ENCODE results near the gene GRIP2.

Gene GRIP2

DNA sequence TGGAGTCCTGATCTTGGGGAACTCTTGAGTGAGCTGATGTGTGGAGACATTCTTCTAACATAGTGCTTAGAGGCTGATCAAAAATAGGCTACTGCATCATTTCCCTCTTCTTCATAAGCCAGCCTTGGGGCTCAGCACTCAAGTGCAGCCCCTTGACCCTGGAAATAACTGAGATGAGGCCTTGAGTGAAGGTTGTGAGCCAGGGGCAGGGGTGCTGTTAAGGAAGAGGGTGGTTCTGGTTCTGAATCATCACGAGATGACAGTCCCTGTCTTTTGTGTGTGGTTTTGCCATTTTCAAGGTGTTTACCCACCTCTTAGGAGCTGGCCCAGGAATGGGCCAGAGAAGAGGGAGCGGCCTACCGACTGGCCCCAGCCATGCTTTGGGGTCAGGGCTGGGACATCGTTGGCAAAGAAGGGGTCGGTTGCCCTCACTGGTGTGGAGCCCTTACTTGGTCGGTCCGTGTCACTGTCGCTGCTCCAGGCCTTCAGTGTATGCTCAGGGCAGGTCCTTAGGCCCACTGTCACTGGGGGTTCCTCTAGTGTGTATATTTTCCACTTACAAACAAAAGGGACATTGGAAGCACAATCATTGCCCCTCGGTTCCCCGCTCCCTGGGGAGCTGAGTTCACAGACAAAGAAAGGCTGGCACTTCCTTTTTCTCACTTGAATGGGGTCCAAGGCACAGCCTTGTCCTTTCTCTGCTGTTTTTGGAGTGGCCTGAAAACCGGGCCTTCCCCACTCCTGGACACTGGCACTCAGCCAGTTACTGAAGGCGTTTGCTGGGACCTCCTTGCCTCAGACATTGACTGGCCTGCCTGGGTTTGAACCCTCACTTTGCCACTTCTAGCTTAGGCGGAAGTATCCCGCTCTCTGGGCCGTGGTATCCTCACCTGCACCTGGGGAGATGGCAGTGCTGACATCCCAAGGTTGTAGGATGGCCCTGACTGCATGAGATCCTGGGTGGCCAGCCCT, 91.1 kb downstream of the GRIP2 start:
- DNase-seq = no peak

DNA sequence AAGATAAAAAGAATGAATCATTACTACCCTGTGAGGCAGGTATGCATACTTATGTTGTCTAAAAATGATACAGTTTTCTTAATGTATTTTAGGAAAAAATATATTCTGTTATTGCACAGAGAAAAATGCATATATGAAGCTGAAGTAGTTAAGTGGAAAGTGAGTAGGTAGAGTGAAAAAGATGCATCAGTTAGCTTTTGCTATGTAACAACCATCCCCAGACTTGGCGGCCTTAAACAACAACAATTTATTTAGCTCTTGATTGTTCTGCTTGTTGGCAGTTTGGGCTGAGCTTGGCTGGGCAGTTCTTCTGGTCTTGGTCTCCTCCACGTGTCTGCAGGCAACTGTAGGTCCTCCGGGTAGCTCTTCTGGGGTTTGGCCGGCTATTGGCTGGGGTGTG, 92.1 kb downstream of the GRIP2 start:
- no peak for DNase-seq

DNA sequence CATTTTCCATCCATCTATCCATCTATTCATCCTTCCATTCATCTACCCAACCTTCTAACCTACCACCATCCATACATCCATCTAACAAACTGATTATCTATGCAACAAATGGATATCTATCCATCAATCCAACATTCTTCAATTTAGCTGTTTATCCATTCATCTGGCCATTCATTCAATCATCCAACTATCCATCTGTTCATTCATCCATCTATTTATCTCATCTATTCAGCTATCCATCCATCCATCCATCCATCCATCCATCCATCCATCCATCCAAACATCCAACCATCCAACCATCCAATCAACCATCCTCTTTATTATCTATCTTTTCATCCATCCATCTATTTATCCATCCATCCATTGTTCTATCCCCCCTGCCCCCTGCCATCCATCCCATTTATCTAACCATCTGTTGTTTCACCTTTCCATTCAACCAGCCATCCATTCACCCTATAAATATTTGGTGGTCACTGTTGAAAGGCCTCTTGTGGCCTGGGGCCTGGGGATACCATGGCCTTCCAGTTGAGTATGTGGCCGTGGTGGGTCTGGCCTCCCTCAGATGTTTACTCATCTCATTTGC, 93.1 kb downstream of the GRIP2 start:
- DNase-seq = no peak

DNA sequence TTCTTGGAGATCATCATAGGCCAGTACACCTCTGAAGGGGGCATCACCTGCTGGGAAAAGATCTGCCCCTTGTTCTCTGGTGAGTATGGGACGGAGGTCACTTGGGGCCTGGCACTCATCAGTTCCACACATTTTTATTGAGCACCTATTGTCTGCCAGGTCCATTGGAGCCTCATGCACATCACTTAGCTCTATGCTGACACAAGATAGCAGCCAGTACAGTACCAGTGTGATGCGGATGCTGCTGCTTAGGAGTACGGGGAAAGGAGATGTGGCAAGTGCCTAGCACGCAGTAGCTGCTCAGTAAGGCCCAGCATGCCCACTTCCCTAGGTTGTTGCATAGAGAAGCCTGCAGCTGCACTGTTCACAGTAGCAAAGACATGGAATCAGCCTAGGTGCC, 94.4 kb downstream of the GRIP2 start:
- DNase-seq = no peak

DNA sequence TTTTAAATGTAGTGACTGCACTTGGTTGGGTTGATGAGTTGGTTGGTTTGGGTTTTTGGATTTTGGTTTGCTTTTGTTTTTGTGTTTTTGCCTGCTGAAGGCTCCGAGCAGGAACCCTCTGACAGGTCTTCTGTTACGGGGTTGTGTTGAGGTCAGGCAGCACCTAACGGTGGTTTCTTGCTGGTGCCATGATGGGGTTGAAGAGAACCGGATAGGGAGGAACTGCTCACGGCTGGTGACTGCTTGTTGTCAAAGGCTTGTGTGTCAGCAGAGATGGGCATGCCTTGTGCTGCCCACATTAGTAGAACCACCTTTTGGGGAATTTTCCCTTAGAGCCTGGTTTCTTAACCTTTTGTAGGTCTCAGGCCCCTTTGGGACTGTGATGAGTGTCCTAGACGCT, 95.8 kb downstream of the GRIP2 start:
- no peak for DNase-seq

DNA sequence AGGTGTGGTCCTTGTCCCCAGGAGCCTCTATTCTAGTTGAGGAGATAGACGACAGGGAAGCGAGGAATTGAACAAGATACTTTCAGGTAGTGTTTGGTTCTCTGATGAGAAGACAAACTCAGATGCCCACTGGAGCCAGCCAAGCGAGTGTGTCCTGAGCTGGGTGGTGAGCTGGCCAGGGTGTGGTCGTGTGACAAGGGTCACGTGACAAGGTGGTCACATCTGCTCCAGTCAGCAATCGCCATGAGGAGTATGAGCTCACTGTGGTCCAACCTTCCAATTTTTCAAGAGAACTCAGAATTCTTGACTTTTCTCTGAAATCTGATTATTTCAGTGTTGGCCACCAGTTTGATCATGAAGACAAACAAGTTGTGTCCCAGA, 98.2 kb downstream of the GRIP2 start:
- DNase-seq = no peak

DNA sequence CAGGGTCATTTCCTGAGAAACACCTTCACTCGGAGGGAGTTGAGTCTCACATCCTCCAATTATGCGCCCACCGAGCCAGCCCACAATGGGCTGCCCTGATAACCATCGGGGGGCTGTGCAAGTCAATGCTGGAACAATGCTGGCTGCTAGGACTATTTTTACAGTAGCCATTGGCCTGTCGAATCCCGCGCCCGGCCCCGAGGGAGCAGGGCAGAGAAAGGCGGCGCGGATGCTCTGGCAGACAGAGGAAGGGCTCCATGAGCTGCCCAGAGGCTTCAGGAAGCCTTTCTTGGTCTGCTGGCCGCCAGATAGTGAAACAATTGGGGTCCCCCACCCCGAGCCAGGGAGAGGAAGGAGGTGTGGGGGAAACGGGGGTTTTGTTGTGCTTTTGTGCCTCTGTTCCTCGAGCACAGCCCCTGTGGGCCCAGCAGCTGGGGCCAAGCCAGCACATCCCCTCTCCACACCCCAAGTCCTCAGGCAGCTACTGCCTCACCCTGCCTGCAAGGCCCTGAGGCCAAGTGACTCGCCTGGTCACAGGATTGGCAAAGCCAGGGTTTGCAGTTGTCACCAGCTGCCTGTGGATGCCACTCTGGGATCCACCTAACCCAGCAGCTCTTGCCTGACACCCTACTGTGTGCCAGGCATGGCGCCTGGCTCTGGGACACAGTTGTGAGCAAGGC, 98.8 kb downstream of the GRIP2 start:
- no peak for DNase-seq

DNA sequence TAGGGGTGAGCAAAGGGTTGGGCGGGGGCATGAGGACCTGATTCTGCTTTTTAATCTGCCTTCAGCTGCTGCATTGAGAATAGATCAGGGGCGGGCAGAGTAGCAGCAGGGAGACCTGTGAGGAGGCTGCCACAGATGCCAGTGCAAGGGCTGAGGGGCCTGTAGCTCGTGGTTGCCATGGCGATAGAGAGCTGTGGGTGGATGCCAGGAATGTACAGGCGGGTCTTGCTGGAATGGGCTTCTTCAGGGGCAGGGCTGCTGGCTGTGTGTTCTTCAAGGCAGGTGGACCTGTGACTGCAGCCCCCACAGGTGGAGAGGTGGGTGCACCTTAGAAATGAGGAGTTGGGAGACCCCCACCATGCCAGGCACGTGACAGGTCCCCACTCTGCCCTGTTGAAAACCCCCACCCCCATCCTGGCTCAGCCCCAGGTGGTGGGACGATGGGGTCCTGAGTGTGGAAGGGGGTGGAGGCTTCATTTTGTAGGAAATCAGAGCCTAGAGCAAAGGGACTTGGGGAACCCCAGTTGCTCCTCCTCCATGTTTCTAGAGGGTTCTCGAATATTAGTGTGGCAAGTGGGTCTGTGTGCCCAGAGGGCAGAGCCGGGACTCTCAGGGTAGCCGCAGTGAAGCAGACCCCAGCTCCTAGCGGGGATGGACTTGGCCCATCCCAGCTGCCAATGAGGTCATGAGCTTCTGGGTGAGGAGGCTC, 99.5 kb downstream of the GRIP2 start:
- DNase-seq = no peak

DNA sequence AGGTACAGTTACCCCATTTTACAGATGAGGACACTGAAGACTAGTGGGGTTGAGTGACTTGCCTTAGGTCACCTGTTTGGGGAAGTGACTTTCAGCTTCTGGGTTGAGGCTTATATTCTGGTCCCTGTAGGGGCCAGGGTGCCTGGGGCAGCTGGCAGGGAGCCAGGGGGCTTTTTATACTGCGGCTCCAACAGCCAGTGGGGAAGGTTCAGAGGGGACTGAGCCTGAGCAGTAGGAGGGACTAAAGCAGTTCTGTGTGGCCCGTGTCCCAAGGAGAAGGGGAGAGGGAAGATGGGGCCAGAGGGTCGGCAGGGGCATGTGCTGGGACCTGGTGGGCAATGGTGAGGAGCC, 100.0 kb downstream of the GRIP2 start:
- DNase-seq = no peak

DNA sequence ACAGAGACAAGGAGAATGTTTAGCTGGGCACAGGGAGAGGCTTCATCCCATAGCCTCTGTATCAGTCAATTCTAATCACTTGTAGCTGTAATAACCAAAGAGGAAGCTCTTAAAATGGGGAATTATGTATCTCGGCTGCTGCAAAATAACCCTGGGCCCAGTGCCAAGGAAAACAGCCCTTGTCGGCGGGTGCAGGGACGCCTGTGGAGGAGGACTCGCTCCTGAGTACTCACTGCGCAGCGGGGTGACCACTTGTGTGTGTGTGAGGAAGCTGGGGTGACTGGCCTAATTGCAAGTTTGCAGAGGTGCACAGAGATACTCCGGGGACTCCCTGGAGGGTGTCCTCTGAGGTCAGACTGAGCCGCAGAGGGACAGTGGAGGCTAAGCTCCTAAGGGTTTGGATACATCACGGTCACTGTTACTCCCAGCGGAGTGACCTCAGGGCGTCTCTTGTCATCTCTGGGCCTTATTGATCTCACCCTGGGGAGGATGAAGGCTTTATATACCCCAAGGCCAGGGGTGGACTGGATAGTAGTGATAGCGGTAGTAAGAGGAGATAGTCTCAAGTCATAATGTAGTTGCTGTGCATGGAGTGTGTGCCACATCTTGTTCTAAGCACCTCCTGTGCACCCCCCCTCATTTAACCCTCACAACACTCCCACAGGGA, 100.5 kb downstream of the GRIP2 start:
- peak; percentile 93 to 95 for DNase-seq

Data from AML-193 (cell line).